H1 (cell line): Measurements from ENCODE around the gene TMA7B. TPM values are rescaled to one million over a fixed set of nuclear protein-coding genes. Genes with fewer than 3 reads are reported as not detected.

Experiments used
- ATF3 ChIP-seq: IDR thresholded peaks from 2 replicates; pipeline ENCODE4 v1.6.1; 2011; ENCODE audit warnings: low read depth, mild to moderate bottlenecking, low read length; ENCODE audit not compliant: insufficient read depth
- CHD7 ChIP-seq: fragments of 300-600 bp; sonication (generic); IDR thresholded peaks from 2 replicates; pipeline ENCODE4 v1.7.1; 2012; ENCODE audit warnings: low read length, moderate library complexity, mild to moderate bottlenecking, inconsistent platforms; ENCODE audit not compliant: insufficient replicate concordance
- CREB1 ChIP-seq: IDR thresholded peaks from 2 replicates; pipeline ENCODE4 v1.6.1; 2012; ENCODE audit warnings: inconsistent platforms
- NANOG ChIP-seq: IDR thresholded peaks from 2 replicates; pipeline ENCODE4 v1.6.1; 2011; ENCODE audit warnings: low read length, low read depth, mild to moderate bottlenecking, inconsistent platforms; ENCODE audit not compliant: insufficient read depth, poor library complexity, severe bottlenecking
- POLR2A ChIP-seq, 2 experiments: IDR thresholded peaks; 1 replicate in 1 of 2; 2 replicates in 1 of 2; pipeline ENCODE4 v1.6.1; 2011; ENCODE audit warnings: low read depth in 2 of 2, low read length in 2 of 2, mild to moderate bottlenecking in 2 of 2; ENCODE audit errors: control extremely low read depth in 1 of 2
- POLR2AphosphoS5 ChIP-seq: IDR thresholded peaks from 2 replicates; pipeline ENCODE4 v1.6.1; 2011; ENCODE audit warnings: low read depth, low read length
- RBBP5 ChIP-seq: IDR thresholded peaks from 2 replicates; pipeline ENCODE4 v1.7.1; 2012; ENCODE audit warnings: low read depth, mild to moderate bottlenecking, inconsistent platforms, low read length, moderate library complexity, borderline replicate concordance
- SP1 ChIP-seq: IDR thresholded peaks from 2 replicates; pipeline ENCODE4 v1.6.1; 2011; ENCODE audit warnings: low read depth, low read length
- TAF7 ChIP-seq: optimal IDR thresholded peaks from 2 replicates; pipeline ENCODE3; 2011; ENCODE audit warnings: low read depth, mild to moderate bottlenecking, inconsistent platforms, low read length, moderate library complexity, borderline replicate concordance
- TBP ChIP-seq: IDR thresholded peaks from 2 replicates; pipeline ENCODE4 v1.6.1; 2011; ENCODE audit warnings: low read depth, low read length, improper control_type of control experiment
- polyA plus RNA-seq, 7 experiments: library from polyadenylated mRNA; depleted of rRNA in 3 of 7; stranded (reverse) in 5 of 7; unstranded in 2 of 7; fragments of >200 nt in 5 of 7; fragments of 200-250 nt in 2 of 7; gene quantifications; 1 replicate in 5 of 7; 2 replicates in 1 of 7; 4 replicates in 1 of 7; pipeline versions ENCODE4 v1.2.1 to v1.2.3, GENCODE V29; 2011 to 2013; ENCODE audit warnings: missing spikeins in 2 of 7, mixed read lengths in 2 of 7
- total RNA-seq: library from RNA; stranded (reverse); fragmentation: NEBNext Ultra II Directional; extraction: Animal tissue kit (Norgen Biotek cat#: 25700); gene quantifications from 2 replicates; pipeline ENCODE4 v1.2.1, GENCODE V29; 2021

Gene TMA7B
- total and polyA plus RNA-seq, 2 of the 8 experiments (the other 6 are each of a cell fraction or from before 2014, with no cell fraction given): not detected

GRCh38 chr22:39994566-39995392 lies 34.6 kb downstream of the TMA7B start, which contains the start of gene FAM83F (continued):
- no peak for TF ChIP-seq TAF7
- TF ChIP-seq POLR2AphosphoS5: no peak
- TF ChIP-seq ATF3: no peak
- no peak for TF ChIP-seq CHD7
- no peak for TF ChIP-seq POLR2A (IDR thresholded peaks at IDR 0.05; ENCODE audit: control extremely low read depth in 1 of 2, low read depth in 2 of 2, low read length in 2 of 2)
- no peak; the same call in 1 of the 2 replicates for TF ChIP-seq RBBP5
- TF ChIP-seq CREB1: no peak
- TF ChIP-seq SP1: no peak
- TF ChIP-seq NANOG: no peak
- TF ChIP-seq TBP: no peak
